Measurements from ENCODE around the gene SFTPA2. TPM values are rescaled to one million over a fixed set of nuclear protein-coding genes. Genes with fewer than 3 reads are reported as not detected.
"Not testable (repeated sequence)": the region's sequence is repeated elsewhere in the genome, so short reads cannot be mapped to it uniquely, and the experiment has no call there.

Gene SFTPA2
- total and polyA plus RNA-seq, 2 experiments from 2014 or later = not detected

- no peaks in the 10 kb centered on the region for H3K9me2 ChIP-seq (ENCODE audit: insufficient read depth)
- H3K4me1 Mint-ChIP-seq = peaks cover 13% of the 10 kb centered on the region; the same call in 2 of the 3 replicates
Observed at GRCh38 chr10:79595510-79595909, 35.3 kb upstream of the SFTPA2 start.

GRCh38 chr10:79594565-79594964 is 34.4 kb upstream of the SFTPA2 start:
- H3K4me2 ChIP-seq; H3K27me3 Mint-ChIP-seq (ENCODE audit: insufficient read depth, low read depth, poor library complexity); DNase-seq (ENCODE audit: low spot score); H3F3A ChIP-seq (replicated peaks; ENCODE audit: low read depth); H2AFZ ChIP-seq; H3K27me3 ChIP-seq (ENCODE audit: insufficient read depth); H3K4me3 ChIP-seq; H3K9me2 ChIP-seq (ENCODE audit: insufficient read depth); H3K27ac ChIP-seq (ENCODE audit: low read depth); H3K27ac Mint-ChIP-seq; H3K4me1 Mint-ChIP-seq; H3K4me1 ChIP-seq (ENCODE audit: insufficient read depth); H4K20me1 ChIP-seq (replicated peaks; ENCODE audit: insufficient read depth); ATAC-seq; H3K79me2 ChIP-seq (replicated peaks; ENCODE audit: insufficient read depth); H3K4me3 Mint-ChIP-seq: not testable (repeated sequence)
- H3K36me3 Mint-ChIP-seq (ENCODE audit: low read depth) = peaks cover 38% of the 10 kb centered on the region
- peaks cover 41% of the 10 kb centered on the region for H3K9me3 Mint-ChIP-seq
- H3K36me3 ChIP-seq (ENCODE audit: insufficient read depth) = peaks cover 12% of the 10 kb centered on the region; the same call in 1 of the 2 replicates

More at GRCh38 chr10:79595510-79595909, 35.3 kb upstream of the SFTPA2 start:
- no peak overlapping the region for H3K4me3 Mint-ChIP-seq
- Histone ChIP-seq H3K79me2 (replicated peaks; ENCODE audit: insufficient read depth) (no peaks in the 10 kb centered on the region), H3K4me3 (no peak overlapping the region), H2AFZ (no peak overlapping the region), H3K27ac (ENCODE audit: low read depth) (no peak overlapping the region), H3K36me3 (ENCODE audit: insufficient read depth) (peaks cover 12% of the 10 kb centered on the region; the same call in 1 of the 2 replicates), H3K4me1 (ENCODE audit: insufficient read depth) (no peaks in the 10 kb centered on the region; the same call in 1 of the 2 replicates), H4K20me1 (replicated peaks; ENCODE audit: insufficient read depth) (no peaks in the 10 kb centered on the region), H3K4me2 (no peak overlapping the region), H3F3A (replicated peaks; ENCODE audit: low read depth) (no peaks in the 10 kb centered on the region), H3K27me3 (ENCODE audit: insufficient read depth) (no peaks in the 10 kb centered on the region)
- peaks cover 2% of the 10 kb centered on the region for H3K27me3 Mint-ChIP-seq (ENCODE audit: insufficient read depth, low read depth, poor library complexity)
- no peak overlapping the region for H3K27ac Mint-ChIP-seq
- ATAC-seq = no peak
- DNase-seq (ENCODE audit: low spot score) = no peak
- TF ChIP-seq, protein P1, sequence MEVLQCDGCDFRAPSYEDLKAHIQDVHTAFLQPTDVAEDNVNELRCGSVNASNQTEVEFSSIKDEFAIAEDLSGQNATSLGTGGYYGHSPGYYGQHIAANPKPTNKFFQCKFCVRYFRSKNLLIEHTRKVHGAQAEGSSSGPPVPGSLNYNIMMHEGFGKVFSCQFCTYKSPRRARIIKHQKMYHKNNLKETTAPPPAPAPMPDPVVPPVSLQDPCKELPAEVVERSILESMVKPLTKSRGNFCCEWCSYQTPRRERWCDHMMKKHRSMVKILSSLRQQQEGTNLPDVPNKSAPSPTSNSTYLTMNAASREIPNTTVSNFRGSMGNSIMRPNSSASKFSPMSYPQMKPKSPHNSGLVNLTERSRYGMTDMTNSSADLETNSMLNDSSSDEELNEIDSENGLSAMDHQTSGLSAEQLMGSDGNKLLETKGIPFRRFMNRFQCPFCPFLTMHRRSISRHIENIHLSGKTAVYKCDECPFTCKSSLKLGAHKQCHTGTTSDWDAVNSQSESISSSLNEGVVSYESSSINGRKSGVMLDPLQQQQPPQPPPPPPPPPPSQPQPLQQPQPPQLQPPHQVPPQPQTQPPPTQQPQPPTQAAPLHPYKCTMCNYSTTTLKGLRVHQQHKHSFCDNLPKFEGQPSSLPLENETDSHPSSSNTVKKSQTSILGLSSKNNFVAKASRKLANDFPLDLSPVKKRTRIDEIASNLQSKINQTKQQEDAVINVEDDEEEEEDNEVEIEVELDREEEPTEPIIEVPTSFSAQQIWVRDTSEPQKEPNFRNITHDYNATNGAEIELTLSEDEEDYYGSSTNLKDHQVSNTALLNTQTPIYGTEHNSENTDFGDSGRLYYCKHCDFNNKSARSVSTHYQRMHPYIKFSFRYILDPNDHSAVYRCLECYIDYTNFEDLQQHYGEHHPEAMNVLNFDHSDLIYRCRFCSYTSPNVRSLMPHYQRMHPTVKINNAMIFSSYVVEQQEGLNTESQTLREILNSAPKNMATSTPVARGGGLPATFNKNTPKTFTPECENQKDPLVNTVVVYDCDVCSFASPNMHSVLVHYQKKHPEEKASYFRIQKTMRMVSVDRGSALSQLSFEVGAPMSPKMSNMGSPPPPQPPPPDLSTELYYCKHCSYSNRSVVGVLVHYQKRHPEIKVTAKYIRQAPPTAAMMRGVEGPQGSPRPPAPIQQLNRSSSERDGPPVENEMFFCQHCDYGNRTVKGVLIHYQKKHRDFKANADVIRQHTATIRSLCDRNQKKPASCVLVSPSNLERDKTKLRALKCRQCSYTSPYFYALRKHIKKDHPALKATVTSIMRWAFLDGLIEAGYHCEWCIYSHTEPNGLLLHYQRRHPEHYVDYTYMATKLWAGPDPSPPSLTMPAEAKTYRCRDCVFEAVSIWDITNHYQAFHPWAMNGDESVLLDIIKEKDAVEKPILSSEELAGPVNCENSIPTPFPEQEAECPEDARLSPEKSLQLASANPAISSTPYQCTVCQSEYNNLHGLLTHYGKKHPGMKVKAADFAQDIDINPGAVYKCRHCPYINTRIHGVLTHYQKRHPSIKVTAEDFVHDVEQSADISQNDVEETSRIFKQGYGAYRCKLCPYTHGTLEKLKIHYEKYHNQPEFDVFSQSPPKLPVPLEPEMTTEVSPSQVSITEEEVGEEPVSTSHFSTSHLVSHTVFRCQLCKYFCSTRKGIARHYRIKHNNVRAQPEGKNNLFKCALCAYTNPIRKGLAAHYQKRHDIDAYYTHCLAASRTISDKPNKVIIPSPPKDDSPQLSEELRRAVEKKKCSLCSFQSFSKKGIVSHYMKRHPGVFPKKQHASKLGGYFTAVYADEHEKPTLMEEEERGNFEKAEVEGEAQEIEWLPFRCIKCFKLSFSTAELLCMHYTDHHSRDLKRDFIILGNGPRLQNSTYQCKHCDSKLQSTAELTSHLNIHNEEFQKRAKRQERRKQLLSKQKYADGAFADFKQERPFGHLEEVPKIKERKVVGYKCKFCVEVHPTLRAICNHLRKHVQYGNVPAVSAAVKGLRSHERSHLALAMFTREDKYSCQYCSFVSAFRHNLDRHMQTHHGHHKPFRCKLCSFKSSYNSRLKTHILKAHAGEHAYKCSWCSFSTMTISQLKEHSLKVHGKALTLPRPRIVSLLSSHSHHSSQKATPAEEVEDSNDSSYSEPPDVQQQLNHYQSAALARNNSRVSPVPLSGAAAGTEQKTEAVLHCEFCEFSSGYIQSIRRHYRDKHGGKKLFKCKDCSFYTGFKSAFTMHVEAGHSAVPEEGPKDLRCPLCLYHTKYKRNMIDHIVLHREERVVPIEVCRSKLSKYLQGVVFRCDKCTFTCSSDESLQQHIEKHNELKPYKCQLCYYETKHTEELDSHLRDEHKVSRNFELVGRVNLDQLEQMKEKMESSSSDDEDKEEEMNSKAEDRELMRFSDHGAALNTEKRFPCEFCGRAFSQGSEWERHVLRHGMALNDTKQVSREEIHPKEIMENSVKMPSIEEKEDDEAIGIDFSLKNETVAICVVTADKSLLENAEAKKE (CRISPR knock-in tag; IDR thresholded peaks at IDR 0.05) = no peak
- no peak for TF ChIP-seq JUNB (IDR thresholded peaks at IDR 0.05; ENCODE audit: unreplicated experiment)
- TF ChIP-seq ETS1 (IDR thresholded peaks at IDR 0.05) = no peak
- no peak for TF ChIP-seq ZNF114 (CRISPR knock-in tag; IDR thresholded peaks at IDR 0.05)
- TF ChIP-seq POLR2AphosphoS5 (IDR thresholded peaks at IDR 0.05; ENCODE audit: low read depth) = no peak
- no peak for TF ChIP-seq CREB1 (CRISPR knock-in tag; IDR thresholded peaks at IDR 0.05; ENCODE audit: low read depth)
- TF ChIP-seq, protein P2, sequence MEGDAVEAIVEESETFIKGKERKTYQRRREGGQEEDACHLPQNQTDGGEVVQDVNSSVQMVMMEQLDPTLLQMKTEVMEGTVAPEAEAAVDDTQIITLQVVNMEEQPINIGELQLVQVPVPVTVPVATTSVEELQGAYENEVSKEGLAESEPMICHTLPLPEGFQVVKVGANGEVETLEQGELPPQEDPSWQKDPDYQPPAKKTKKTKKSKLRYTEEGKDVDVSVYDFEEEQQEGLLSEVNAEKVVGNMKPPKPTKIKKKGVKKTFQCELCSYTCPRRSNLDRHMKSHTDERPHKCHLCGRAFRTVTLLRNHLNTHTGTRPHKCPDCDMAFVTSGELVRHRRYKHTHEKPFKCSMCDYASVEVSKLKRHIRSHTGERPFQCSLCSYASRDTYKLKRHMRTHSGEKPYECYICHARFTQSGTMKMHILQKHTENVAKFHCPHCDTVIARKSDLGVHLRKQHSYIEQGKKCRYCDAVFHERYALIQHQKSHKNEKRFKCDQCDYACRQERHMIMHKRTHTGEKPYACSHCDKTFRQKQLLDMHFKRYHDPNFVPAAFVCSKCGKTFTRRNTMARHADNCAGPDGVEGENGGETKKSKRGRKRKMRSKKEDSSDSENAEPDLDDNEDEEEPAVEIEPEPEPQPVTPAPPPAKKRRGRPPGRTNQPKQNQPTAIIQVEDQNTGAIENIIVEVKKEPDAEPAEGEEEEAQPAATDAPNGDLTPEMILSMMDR (conservative IDR thresholded peaks at IDR 0.05; ENCODE audit: low read depth in 2 of 2) = no peak
- no peak for TF ChIP-seq NANOG (IDR thresholded peaks at IDR 0.05; ENCODE audit: borderline replicate concordance)
- TF ChIP-seq STAT1 (IDR thresholded peaks at IDR 0.05; ENCODE audit: unreplicated experiment) = no peak
- peaks cover 47% of the 10 kb centered on the region for H3K9me3 Mint-ChIP-seq
- H3K36me3 Mint-ChIP-seq (ENCODE audit: low read depth) = peaks cover 40% of the 10 kb centered on the region

Data from GM23338 (cell line).